ENCODE results near the gene MTA1. TPM values are rescaled to one million over a fixed set of nuclear protein-coding genes. Genes with fewer than 3 reads are reported as not detected.

Gene MTA1
- total RNA-seq, result 170 and 172 TPM in 2 replicates

DNA sequence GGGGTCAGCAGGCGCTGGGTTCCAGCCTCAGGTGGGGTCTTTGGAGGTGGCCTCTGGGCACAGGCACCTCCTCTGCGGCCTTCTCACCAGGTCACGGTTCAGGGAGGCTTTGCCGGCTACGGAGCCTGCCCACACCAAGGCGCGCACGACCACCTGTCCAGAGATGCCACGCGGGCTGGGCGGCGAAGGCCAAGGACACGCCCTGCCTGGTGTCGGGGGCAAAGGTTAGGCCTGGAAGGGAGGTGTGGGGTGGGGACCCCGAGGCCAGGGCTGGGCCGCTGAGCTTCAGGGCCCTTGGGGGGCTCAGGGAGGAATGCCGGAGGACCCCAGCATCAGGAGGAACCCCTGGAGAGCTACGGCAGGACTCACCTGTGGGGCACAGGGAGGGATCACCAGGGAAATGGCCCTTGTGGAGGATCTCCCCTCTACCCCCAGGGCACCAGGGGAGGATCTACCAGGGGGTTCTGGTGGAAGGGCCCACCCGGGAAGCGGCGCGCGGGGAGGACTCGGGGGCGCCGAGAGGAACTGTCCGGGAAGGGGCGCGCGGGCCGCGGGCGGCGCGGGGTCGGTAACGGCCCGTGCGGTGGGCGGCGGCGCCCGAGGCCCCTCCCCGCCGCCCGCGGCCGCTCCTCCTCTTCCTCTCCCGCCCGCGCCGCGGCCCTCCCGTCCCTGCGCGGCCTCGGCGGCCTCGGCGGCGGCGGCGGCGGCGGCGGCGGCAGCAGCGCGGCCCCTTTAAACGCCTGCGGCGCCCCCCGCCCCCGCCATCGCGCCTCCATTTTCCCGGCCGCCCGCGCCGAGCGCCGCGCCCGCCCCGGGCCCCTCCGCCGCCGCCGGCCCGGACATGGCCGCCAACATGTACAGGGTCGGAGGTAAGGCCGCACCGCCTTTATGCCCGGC is at the start of gene MTA1:
Gene MTA1, plus strand, starts transcription at position 633 of the 897 bp plus-strand sequence. Its CDS starts 209 bp downstream, at position 842.
- intact Hi-C loops (cut with micrococcal nuclease), result loop anchor here (5.0 kb wide), 1 partner anchor 68 kb away; the partner anchor contains the start of gene CRIP1
- Mint-ChIP-seq H3K4me1 (ENCODE audit: low read depth) (peaks cover 14% of the 10 kb centered on the region), H3K4me3 (ENCODE audit: low read depth) (peak within 1 kb of the TSS; percentile 93), H3K9me3 (no peaks in the 10 kb centered on the region), H3K27ac (peak within 1 kb of the TSS; percentile 93), H3K36me3 (ENCODE audit: low read depth) (peaks cover 18% of the 10 kb centered on the region), H3K27me3 (ENCODE audit: low read depth) (no peaks in the 10 kb centered on the region)
- peak; percentile 34 for DNase-seq (ENCODE audit: low spot score)

DNA sequence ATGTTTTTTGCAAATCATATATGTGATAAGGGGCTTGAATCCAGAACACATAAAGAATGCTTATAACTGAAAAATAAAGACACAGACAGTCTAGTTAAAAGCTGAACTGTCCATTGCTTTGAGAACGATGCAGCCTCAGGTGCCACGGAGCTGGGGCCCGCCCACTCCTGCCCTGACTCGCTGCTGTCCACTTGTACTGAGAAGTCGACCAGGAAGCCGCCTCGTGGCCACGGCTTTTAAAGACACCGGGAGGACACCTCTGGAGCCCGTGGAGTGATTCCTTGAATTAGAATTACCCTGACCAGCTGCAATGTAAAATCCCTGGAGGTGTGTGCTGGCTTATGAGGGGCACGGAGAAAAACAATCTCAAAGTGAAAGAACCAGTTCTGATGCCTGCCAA is 45.2 kb upstream of the MTA1 start:
- DNase-seq (ENCODE audit: low spot score), result no peak
- Mint-ChIP-seq H3K36me3 (ENCODE audit: low read depth) (no peaks in the 10 kb centered on the region), H3K9me3 (no peaks in the 10 kb centered on the region), H3K27ac (no peak overlapping the region), H3K4me1 (ENCODE audit: low read depth) (peaks cover 10% of the 10 kb centered on the region), H3K4me3 (ENCODE audit: low read depth) (no peak overlapping the region), H3K27me3 (ENCODE audit: low read depth) (no peaks in the 10 kb centered on the region)
- intact Hi-C loops (cut with micrococcal nuclease), result loop anchor here (10.0 kb wide), 1 partner anchor 70 kb away; no protein-coding TSS in a partner anchor

DNA sequence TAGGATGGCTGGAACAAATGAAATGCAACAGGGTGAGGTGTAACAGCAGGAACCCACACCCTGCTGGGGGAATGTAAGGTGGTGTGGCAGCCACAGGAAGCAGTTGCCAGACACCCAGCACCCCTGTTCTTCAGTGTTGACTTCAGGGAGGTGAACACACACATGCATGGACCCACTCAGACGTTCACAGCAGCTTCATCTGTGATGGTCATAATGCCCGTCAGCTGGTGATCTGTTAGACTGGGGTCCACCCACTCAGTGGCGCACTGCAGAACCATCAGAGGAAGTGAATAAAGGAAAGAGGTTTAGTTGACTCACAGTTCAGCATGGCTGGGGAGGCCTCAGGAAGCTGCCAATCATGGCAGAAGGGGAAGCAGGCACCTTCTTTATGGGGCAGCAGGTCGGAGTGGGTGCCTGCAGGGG is 44.0 kb upstream of the MTA1 start:
- no peak overlapping the region for H3K4me3 Mint-ChIP-seq (ENCODE audit: low read depth)

DNA sequence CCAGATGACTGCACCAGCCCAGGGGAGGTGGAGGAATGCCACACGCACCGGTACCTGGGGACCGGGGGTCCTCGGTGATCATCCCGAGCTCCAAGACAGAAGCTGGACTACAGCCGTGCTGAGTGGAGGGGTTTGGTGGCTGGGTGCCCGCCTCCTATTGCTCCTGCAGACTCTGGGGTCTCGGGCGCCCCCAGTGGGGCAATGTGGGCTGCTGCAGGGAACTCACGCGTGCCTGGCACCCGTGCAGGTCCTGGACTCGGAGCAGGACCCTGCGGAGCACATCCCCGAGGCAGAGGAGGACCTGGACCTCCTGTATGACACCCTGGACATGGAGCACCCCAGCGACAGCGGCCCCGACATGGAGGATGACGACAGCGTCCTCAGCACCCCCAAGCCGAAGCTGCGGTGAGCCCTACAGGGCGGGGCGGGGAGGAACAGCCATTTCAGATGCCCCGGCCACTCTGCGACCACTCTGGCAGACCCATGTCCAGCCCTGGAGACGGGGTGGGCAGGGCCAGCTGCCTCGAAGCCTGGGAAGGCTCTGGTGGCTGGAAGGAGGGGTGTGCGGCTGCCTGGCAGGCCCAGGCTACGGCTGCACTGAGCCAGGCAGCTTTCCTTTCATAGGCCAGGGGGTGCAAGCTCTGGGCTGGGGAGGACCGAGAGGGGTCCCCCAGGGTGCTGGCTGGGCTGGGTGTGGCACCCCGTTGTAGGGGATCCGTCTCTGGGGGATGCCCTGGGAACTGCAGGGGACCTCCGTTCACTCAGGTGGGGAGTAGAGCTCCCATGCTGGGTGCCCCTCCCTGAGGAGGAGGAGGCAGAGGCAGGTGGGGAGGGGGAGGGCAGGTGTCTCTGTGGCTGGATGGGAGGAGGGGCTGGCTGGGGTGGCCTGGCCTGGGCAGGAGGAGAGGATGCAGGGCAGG is 42.8 kb upstream of the MTA1 start:
- Mint-ChIP-seq H3K4me1 (ENCODE audit: low read depth) (peaks cover 8% of the 10 kb centered on the region), H3K27ac (no peak overlapping the region), H3K27me3 (ENCODE audit: low read depth) (no peaks in the 10 kb centered on the region), H3K4me3 (ENCODE audit: low read depth) (no peak overlapping the region), H3K36me3 (ENCODE audit: low read depth) (no peaks in the 10 kb centered on the region), H3K9me3 (no peaks in the 10 kb centered on the region)
- DNase-seq (ENCODE audit: low spot score), result no peak
- intact Hi-C loops (cut with micrococcal nuclease), result loop anchor here (10.0 kb wide), 1 partner anchor 68 kb away; no protein-coding TSS in a partner anchor

More for the DNA sequence above, 44.0 kb upstream of the MTA1 start:
- intact Hi-C loops (cut with micrococcal nuclease), result loop anchor here (10.0 kb wide), 1 partner anchor 69 kb away; no protein-coding TSS in a partner anchor
- DNase-seq (ENCODE audit: low spot score), result no peak
- Mint-ChIP-seq H3K4me1 (ENCODE audit: low read depth) (peaks cover 10% of the 10 kb centered on the region), H3K27me3 (ENCODE audit: low read depth) (no peaks in the 10 kb centered on the region), H3K36me3 (ENCODE audit: low read depth) (no peaks in the 10 kb centered on the region), H3K9me3 (no peaks in the 10 kb centered on the region), H3K27ac (peak overlapping the region; percentile 77)

DNA sequence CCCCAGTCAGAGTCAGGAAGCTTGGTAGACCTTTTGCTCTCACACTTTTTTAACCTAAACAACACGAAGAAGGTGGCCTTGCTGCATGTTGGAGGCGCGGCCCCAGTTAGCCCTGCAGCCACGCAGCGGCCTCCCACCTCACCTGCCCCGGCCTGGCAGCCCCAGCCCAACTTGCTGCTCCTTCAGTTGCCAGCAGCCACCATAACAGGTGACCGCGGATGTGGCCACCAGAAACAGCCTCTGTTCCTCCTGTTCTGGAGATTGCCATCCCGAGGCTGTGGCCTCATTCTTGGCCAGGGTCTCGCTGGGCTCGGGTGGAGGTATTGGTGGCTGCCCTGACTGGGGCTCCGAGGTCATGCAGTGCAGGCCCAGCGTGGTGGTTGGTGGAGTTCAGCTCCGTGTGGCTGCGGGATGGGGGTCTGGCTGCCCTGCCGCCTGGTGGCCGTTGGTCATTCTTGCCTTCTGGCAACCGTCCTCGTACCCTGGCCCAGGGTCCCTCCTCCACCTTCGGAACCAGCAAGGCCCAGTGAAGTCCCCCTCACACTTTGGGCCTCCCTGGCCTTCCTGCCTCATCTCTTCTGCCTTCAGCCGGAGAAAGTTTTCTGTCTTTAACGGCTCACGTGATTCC is 42.0 kb upstream of the MTA1 start:
- Mint-ChIP-seq H3K27me3 (ENCODE audit: low read depth) (no peaks in the 10 kb centered on the region), H3K27ac (no peak overlapping the region)
- intact Hi-C loops (cut with micrococcal nuclease), result loop anchor here (10.0 kb wide), 1 partner anchor 67 kb away; no protein-coding TSS in a partner anchor

DNA sequence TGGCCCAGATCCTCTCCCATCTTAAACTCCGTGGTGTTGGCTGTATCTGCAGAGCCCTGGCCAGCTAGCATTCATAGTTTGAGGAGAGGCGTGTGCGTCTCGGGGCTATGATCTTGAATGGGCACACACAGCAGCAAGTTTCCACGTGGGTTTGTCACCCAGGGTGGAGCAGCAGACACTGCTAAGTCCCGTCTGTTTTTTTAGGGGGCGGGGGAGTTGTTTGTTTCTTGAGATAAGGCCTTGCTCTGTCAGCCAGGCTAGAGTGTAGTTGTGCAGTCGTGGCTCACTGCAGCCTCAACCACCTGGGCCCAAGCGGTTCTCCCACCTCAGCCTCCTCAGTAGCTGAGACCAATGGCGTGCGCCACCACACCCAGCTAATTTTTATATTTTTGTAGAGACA is 41.4 kb upstream of the MTA1 start:
- Mint-ChIP-seq H3K4me1 (ENCODE audit: low read depth) (peaks cover 8% of the 10 kb centered on the region), H3K9me3 (no peaks in the 10 kb centered on the region), H3K27ac (no peak overlapping the region), H3K4me3 (ENCODE audit: low read depth) (no peak overlapping the region), H3K27me3 (ENCODE audit: low read depth) (no peaks in the 10 kb centered on the region), H3K36me3 (ENCODE audit: low read depth) (no peaks in the 10 kb centered on the region)
- no peak for DNase-seq (ENCODE audit: low spot score)
- intact Hi-C loops (cut with micrococcal nuclease), result loop anchor here (10.0 kb wide), 1 partner anchor 67 kb away; no protein-coding TSS in a partner anchor

More for the DNA sequence above, 42.0 kb upstream of the MTA1 start:
- no peak overlapping the region for H3K4me3 Mint-ChIP-seq (ENCODE audit: low read depth)
- no peak for DNase-seq (ENCODE audit: low spot score)
- H3K4me1 Mint-ChIP-seq (ENCODE audit: low read depth), result peaks cover 8% of the 10 kb centered on the region
- H3K9me3 Mint-ChIP-seq, result no peaks in the 10 kb centered on the region
- H3K36me3 Mint-ChIP-seq (ENCODE audit: low read depth), result no peaks in the 10 kb centered on the region

DNA sequence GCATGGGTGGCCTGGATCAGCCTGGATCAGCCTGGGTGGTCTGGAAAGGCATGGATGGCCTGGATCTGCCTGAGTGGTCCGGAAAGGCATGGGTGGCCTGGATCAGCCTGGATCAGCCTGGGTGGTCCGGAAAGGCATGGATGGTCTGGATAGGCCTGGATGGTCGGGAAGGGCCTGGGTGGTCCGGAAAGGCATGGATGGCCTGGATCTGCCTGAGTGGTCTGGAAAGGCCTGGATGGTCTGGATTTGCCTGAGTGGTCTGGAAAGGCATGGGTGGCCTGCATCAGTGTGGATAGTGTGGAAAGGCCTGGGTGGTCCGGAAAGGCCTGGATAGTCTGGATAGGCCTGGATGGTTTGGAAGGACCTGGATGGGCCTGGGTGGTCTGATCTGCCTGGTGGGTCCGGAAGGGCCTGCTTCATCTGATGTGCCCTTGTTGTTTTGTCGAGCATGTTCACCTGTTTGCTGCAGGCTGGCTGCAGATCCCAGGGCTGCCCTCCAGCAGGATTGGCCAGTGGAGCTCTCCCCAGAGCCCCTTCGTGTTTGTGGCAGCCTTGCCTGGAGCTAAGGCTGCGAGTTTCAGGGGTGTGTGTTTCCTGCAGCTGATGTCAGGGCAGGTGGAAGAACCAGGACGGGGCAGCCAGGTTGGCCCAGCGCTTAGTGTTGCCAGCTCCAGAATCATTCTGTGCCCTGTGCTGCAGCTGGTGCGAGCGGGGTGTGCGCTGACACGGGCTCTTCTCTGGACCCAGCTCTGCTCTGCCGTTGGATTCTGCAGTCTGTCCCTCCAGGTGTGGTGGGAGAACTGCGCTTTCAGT is 40.5 kb upstream of the MTA1 start:
- no peaks in the 10 kb centered on the region for H3K27me3 Mint-ChIP-seq (ENCODE audit: low read depth)
- no peak overlapping the region for H3K27ac Mint-ChIP-seq
- H3K9me3 Mint-ChIP-seq, result no peaks in the 10 kb centered on the region
- no peak overlapping the region for H3K4me3 Mint-ChIP-seq (ENCODE audit: low read depth)
- H3K36me3 Mint-ChIP-seq (ENCODE audit: low read depth), result no peaks in the 10 kb centered on the region
- DNase-seq (ENCODE audit: low spot score), result no peak
- H3K4me1 Mint-ChIP-seq (ENCODE audit: low read depth), result peaks cover 8% of the 10 kb centered on the region
- intact Hi-C loops (cut with micrococcal nuclease), result loop anchor here (10.0 kb wide), 1 partner anchor 66 kb away; no protein-coding TSS in a partner anchor

DNA sequence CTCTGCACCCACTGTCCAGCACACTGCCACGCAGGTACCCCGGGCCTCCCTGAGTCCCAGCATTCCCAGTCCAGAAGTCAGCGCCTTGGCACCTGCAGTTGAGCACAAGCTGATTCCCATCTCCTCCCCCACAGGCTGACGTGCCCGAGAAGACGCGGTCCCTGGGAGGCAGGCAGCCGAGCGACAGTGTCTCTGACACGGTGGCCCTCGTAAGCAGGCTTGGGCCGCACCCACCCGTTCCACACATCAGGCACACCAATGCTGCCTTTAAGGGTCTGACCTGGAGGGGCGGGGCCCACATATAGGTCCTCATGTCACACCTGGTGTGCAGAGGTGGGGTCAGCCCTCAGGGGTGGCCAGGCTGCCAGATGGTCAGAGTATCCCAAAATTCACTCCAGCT is 39.7 kb upstream of the MTA1 start:
- Mint-ChIP-seq H3K4me3 (ENCODE audit: low read depth) (no peak overlapping the region), H3K36me3 (ENCODE audit: low read depth) (no peaks in the 10 kb centered on the region), H3K9me3 (no peaks in the 10 kb centered on the region), H3K27ac (no peak overlapping the region), H3K4me1 (ENCODE audit: low read depth) (peaks cover 8% of the 10 kb centered on the region), H3K27me3 (ENCODE audit: low read depth) (no peaks in the 10 kb centered on the region)
- DNase-seq (ENCODE audit: low spot score), result no peak
- intact Hi-C loops (cut with micrococcal nuclease), result loop anchor here (10.0 kb wide), 1 partner anchor 65 kb away; no protein-coding TSS in a partner anchor

DNA sequence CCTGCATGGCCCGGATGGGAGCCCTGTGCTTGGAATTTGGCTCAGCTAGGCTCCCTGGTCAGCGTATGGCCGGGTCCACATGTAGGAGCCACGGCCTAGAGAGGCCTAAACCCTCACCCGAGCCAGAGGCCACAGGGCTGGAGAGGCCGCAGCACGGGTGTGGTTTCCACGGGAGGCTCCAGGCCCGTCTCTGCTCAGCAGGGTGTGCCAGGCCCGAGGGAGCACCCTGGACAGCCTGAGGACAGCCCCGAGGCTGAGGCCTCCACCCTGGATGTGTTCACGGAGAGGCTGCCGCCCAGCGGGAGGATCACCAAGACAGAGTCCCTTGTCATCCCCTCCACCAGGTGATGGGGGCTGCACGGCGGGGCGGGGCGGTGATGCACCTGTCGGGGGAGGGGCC is 38.9 kb upstream of the MTA1 start:
- Mint-ChIP-seq H3K9me3 (no peaks in the 10 kb centered on the region), H3K4me1 (ENCODE audit: low read depth) (peaks cover 4% of the 10 kb centered on the region), H3K27me3 (ENCODE audit: low read depth) (no peaks in the 10 kb centered on the region), H3K4me3 (ENCODE audit: low read depth) (no peak overlapping the region), H3K36me3 (ENCODE audit: low read depth) (no peaks in the 10 kb centered on the region), H3K27ac (no peak overlapping the region)
- DNase-seq (ENCODE audit: low spot score), result no peak
- intact Hi-C loops (cut with micrococcal nuclease), result no loop called here

DNA sequence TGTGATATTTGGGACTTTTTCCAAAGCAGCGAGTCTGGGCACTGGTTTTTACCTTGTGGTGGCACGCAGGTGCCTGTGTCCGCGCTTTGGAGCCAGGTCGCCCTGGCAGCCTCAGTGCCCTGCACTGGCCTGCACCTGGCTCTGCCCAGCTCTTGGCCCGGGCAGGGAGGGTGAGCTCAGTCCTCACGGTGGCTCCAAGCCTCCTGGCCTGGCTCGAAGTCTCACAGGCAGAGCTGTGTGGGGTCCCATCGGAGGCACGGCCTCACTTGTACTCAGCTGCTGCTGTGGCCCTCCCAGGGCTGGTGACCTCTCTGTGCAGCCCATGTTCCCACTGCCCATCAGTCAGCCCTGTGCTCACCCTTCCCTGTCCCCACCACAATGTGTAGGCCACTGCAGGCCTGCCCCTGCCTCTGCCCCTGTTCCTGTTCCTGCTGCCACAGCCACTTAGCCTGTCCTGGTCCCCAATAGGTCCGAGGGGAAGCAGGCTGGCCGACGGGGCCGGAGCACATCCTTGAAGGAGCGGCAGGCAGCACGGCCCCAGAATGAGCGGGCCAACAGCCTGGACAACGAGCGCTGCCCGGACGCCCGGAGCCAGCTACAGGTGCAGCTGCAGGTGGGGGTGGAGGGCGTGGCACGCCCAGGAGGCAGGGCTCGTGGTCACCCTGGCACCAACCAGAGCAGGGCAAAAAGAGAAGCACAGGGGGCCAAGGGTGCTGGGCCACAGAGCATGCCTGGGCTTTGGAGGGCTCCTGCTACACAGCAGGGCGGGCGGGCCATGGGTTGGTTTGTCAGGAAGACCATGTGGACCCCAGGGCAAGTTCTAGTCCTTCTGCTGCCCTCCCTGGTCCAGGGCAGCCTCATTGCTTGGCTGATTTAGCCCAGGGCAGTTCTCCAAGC is 37.9 kb upstream of the MTA1 start:
- DNase-seq (ENCODE audit: low spot score), result no peak
- no peak overlapping the region for H3K4me3 Mint-ChIP-seq (ENCODE audit: low read depth)
- intact Hi-C loops (cut with micrococcal nuclease), result no loop called here
- H3K36me3 Mint-ChIP-seq (ENCODE audit: low read depth), result no peaks in the 10 kb centered on the region
- H3K27me3 Mint-ChIP-seq (ENCODE audit: low read depth), result no peaks in the 10 kb centered on the region
- H3K27ac Mint-ChIP-seq, result no peak overlapping the region
- H3K4me1 Mint-ChIP-seq (ENCODE audit: low read depth), result no peaks in the 10 kb centered on the region
- H3K9me3 Mint-ChIP-seq, result no peaks in the 10 kb centered on the region
